Thyroid gland (tissue), 4 donors: ENCODE data around the gene ELMO1. TPM values are rescaled to one million over a fixed set of nuclear protein-coding genes. Genes with fewer than 3 reads are reported as not detected.

Experiments
- DNase-seq, 2 donors: peaks; one replicate each; pipeline ENCODE4 v3.0.0-alpha.2; 2019
- H3K27ac ChIP-seq, 3 donors: fragments of 200-600 bp; sonication (generic); 1 replicate in 2 of 3; 2 replicates in 1 of 3; pipeline ENCODE4 v1.5.1; 2016 to 2019; ENCODE audit warnings: mild to moderate bottlenecking in 1 of 3, moderate library complexity in 1 of 3
- H3K27me3 ChIP-seq: fragments of 200-600 bp; sonication (generic); one replicate; pipeline ENCODE4 v1.5.1; 2019
- H3K36me3 ChIP-seq, 2 donors: fragments of 200-600 bp; sonication (generic); one replicate each; pipeline ENCODE4 v1.5.1; 2016 to 2019
- H3K4me1 ChIP-seq, 2 donors: fragments of 200-600 bp; sonication (generic); one replicate each; pipeline ENCODE4 v1.5.1; 2017 to 2019
- H3K4me3 ChIP-seq, 3 donors: fragments of 200-600 bp; sonication (generic); replicated peaks in 1 of 3; 1 replicate in 2 of 3; 2 replicates in 1 of 3; pipeline ENCODE4 v1.5.1; 2016; ENCODE audit warnings: mild to moderate bottlenecking in 1 of 3
- H3K9me3 ChIP-seq: fragments of 200-600 bp; sonication (generic); one replicate; pipeline ENCODE4 v1.5.1; 2017
- CTCF ChIP-seq, 6 experiments: fragments of 200-600 bp in 3 of 6; fragments of 450-650 bp in 3 of 6; sonication (generic) in 3 of 6; IDR thresholded peaks; one replicate each; pipeline ENCODE4 v1.5.1; 2016 to 2019; ENCODE audit warnings: antibody characterized with exemption in 6 of 6, mild to moderate bottlenecking in 2 of 6, inconsistent platforms in 1 of 6, moderate library complexity in 1 of 6
- POLR2A ChIP-seq, 2 donors: fragments of 450-650 bp; IDR thresholded peaks; one replicate each; pipeline ENCODE4 v1.6.1; 2017; ENCODE audit warnings: antibody characterized with exemption in 2 of 2, mild to moderate bottlenecking in 2 of 2, moderate library complexity in 1 of 2
- WGBS, 2 donors: methylation state at CpG; one replicate each; pipeline ENCODE4 v1.1.5; 2017; 5-methylcytosine and 5-hydroxymethylcytosine counted together
- intact Hi-C: fragments of 100-400 bp; cut with DNase I; formaldehyde crosslinking; loops from one replicate; pipeline ENCODE4 v1.15.1; 2023
- total RNA-seq, 4 donors: library from RNA; depleted of rRNA; stranded (reverse); fragments of >200 nt; gene quantifications; one replicate each; pipeline ENCODE4 v1.2.3, GENCODE V29; 2016

ELMO1 gene
- total RNA-seq, 4 donors from 2014 or later, result 168 to 423 (median 312) TPM

GRCh38 chr7:37476428-37476827 is 27.8 kb upstream of the ELMO1 start:
- Histone ChIP-seq H3K36me3 (no peaks in the 10 kb centered on the region), H3K9me3 (no peaks in the 10 kb centered on the region), H3K4me1 (no peaks in the 10 kb centered on the region), H3K4me3 (no peak overlapping the region), H3K27me3 (no peaks in the 10 kb centered on the region), H3K27ac (no peak overlapping the region)
- no peak for TF ChIP-seq POLR2A (IDR thresholded peaks at IDR 0.05)
- no peak for DNase-seq
- 78 to 93% methylated on average over 1 of the region's 1 CpG for WGBS, 2 donors
- intact Hi-C loops, result no loop called here

DNA sequence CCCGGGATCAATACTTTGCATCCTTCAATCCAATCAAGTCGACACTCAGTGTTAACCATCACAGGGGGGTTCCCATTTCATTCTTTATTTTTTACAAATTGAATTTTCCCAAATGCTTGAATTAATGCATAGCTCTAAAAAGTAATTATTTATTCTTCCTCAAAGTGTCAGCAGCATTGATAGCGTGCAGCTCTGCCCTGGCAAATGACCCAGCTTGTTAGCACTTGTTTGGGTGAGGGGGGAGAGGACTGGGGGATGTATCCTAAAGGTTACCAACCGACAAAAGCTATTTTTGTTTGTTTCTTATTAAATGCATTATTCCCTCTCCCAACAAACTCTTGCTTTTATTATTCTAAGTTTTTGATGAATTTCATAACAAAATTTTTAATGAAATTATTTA is 27.0 kb upstream of the ELMO1 start:
- 94 to 97% methylated on average over 4 of the region's 4 CpGs for WGBS, 2 donors
- no peak overlapping the region for H3K4me3 ChIP-seq
- no peaks in the 10 kb centered on the region for H3K9me3 ChIP-seq
- no peak for TF ChIP-seq CTCF (IDR thresholded peaks at IDR 0.05)
- no peak for DNase-seq
- no peaks in the 10 kb centered on the region for H3K36me3 ChIP-seq
- no peaks in the 10 kb centered on the region for H3K27me3 ChIP-seq
- no peaks in the 10 kb centered on the region for H3K4me1 ChIP-seq
- no peak overlapping the region for H3K27ac ChIP-seq
- intact Hi-C loops, result no loop called here

DNA sequence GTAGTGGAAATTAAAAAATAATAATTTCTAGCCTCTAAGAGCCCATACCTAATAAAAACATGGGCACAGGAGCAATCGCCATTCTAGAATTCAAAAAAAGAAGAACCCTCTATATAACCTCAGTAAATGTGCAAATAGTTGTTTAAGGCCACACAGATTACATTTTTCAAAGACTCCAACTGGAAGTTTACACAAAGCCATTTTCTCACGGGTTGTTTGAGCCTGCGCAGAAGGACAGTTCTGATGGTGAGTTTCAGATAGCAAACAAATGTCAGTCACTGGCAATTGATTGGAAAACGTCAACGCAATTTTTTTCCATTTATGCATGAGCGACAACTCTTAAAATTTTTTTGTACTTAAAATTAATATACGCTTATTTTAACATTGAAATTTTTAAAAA is 23.0 kb upstream of the ELMO1 start:
- Histone ChIP-seq H3K27me3 (no peaks in the 10 kb centered on the region), H3K4me1 (peaks cover 0 to 10% of the 10 kb centered on the region in 2 donors), H3K36me3 (no peaks in the 10 kb centered on the region), H3K4me3 (no peak overlapping the region), H3K9me3 (no peaks in the 10 kb centered on the region), H3K27ac (no peak overlapping the region)
- WGBS, 2 donors, result 96% methylated on average over 7 of the region's 7 CpGs
- intact Hi-C loops, result no loop called here
- TF ChIP-seq CTCF (IDR thresholded peaks at IDR 0.05) (no peak), POLR2A (IDR thresholded peaks at IDR 0.05) (no peak)
- no peak for DNase-seq

DNA sequence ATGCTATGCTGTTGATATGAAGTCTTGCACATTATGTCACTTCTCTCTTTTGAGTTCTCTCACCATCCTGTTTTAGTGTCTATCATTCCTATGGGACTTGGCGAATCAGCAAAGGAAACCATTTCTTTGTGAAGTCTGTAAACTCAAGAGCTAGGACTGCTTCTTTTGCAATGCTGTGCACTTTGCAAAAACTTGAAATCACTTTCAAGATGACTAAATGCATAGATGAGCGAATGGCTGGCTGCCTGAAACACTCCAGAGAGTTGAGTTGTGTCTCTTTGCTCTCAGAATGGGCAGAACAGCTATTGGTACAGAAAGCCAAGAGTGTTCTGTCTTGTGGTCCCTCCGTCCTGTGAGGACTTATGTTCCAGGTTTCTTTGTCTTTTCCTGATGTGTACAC is 18.3 kb upstream of the ELMO1 start:
- intact Hi-C loops, result no loop called here
- H3K9me3 ChIP-seq, result no peaks in the 10 kb centered on the region
- H3K4me3 ChIP-seq, result no peak overlapping the region
- peak overlapping the region in 2 of 3 donors; percentile 19 to 24 for H3K27ac ChIP-seq
- H3K27me3 ChIP-seq, result no peaks in the 10 kb centered on the region
- peaks cover 0 to 12% of the 10 kb centered on the region in 2 donors for H3K4me1 ChIP-seq
- 29 to 37% methylated on average over 3 of the region's 3 CpGs for WGBS, 2 donors
- no peaks in the 10 kb centered on the region for H3K36me3 ChIP-seq
- peak; percentile 63 to 71 for DNase-seq
- TF ChIP-seq CTCF (IDR thresholded peaks at IDR 0.05), result no peak
- no peak for TF ChIP-seq POLR2A (IDR thresholded peaks at IDR 0.05)

- no peaks in the 10 kb centered on the region for H3K36me3 ChIP-seq
- DNase-seq, result no peak
- 78 to 79% methylated on average over 1 of the region's 1 CpG for WGBS, 2 donors
- intact Hi-C loops, result no loop called here
- no peaks in the 10 kb centered on the region for H3K27me3 ChIP-seq
- peaks cover 0 to 7% of the 10 kb centered on the region in 2 donors for H3K4me1 ChIP-seq
- TF ChIP-seq POLR2A (IDR thresholded peaks at IDR 0.05) (no peak), CTCF (IDR thresholded peaks at IDR 0.05) (no peak)
- H3K4me3 ChIP-seq, result no peak overlapping the region
- no peak overlapping the region for H3K27ac ChIP-seq
- H3K9me3 ChIP-seq, result no peaks in the 10 kb centered on the region
Measured at GRCh38 chr7:37462138-37462537, 13.5 kb upstream of the ELMO1 start.

DNA sequence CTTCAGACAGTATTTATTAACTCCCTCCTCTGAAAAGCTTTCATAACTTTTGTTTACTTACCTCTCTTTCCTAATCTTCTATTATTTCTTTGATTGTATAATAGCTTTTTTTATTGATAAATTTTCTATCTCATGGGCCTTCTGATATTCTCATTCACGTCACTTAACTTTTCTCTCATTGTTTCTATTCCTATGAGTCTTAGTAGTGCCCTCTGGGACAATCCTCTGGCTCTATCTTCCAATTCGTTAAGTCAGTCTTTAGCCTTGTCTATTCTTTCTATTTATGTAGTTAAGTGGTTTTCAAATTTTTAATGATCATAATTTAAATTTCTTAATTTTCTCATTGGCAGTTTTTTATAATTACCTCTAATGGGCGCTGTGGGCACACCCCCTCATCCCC is 6.4 kb upstream of the ELMO1 start:
- Histone ChIP-seq H3K36me3 (no peaks in the 10 kb centered on the region), H3K4me3 (no peak overlapping the region), H3K9me3 (no peaks in the 10 kb centered on the region), H3K27me3 (no peaks in the 10 kb centered on the region), H3K4me1 (no peaks in the 10 kb centered on the region), H3K27ac (no peak overlapping the region)
- TF ChIP-seq CTCF (IDR thresholded peaks at IDR 0.05), result no peak
- TF ChIP-seq POLR2A (IDR thresholded peaks at IDR 0.05), result no peak
- no peak for DNase-seq
- intact Hi-C loops, result no loop called here
- 95 to 96% methylated on average over 3 of the region's 3 CpGs for WGBS, 2 donors
